GM18502 (cell line): ENCODE results near the gene PPRC1.

Experiments
- ATAC-seq: cut with Tn5 transposase; IDR thresholded peaks from one replicate; pipeline ENCODE4 v1.9.1; 2021; ENCODE audit warnings: mild to moderate bottlenecking; ENCODE audit not compliant: unreplicated experiment, poor library complexity

PPRC1 gene

GRCh38 chr10:102132563-102133372 is at the start of gene PPRC1:
Gene PPRC1 (plus strand): TSS chr10:102133040. CDS start chr10:102133069, 29 bp downstream.
- ATAC-seq, result peak; percentile 93

- no peak for ATAC-seq
These were observed 49.3 kb upstream of the PPRC1 start for GRCh38 chr10:102083541-102083940.

- no peak for ATAC-seq
These were observed 47.5 kb upstream of the PPRC1 start for GRCh38 chr10:102085336-102085735.

GRCh38 chr10:102086196-102086595 is 46.6 kb upstream of the PPRC1 start:
- no peak for ATAC-seq

- ATAC-seq, result no peak
These were observed 42.1 kb upstream of the PPRC1 start for GRCh38 chr10:102090772-102091171.

- ATAC-seq, result no peak
These were observed 36.4 kb upstream of the PPRC1 start for GRCh38 chr10:102096449-102096848.

- no peak for ATAC-seq
These were observed 31.7 kb upstream of the PPRC1 start for GRCh38 chr10:102101152-102101551.

- ATAC-seq, result no peak
These were observed 30.4 kb upstream of the PPRC1 start for GRCh38 chr10:102102421-102102820.

- no peak for ATAC-seq
These were observed 25.8 kb upstream of the PPRC1 start for GRCh38 chr10:102106998-102107397.

GRCh38 chr10:102109166-102110116 is 23.4 kb upstream of the PPRC1 start:
- ATAC-seq, result no peak

- no peak for ATAC-seq
These were observed 21.6 kb upstream of the PPRC1 start for GRCh38 chr10:102111276-102111675.

GRCh38 chr10:102112210-102112817 is 20.5 kb upstream of the PPRC1 start:
- no peak for ATAC-seq

GRCh38 chr10:102113261-102113955 is 19.4 kb upstream of the PPRC1 start:
- no peak for ATAC-seq

- peak; percentile 12 for ATAC-seq
These were observed 18.6 kb upstream of the PPRC1 start for GRCh38 chr10:102113956-102114857.

GRCh38 chr10:102114861-102115618 is 17.8 kb upstream of the PPRC1 start:
- peak; percentile 71 for ATAC-seq

- ATAC-seq, result no peak
These were observed 17.1 kb upstream of the PPRC1 start for GRCh38 chr10:102115775-102116174.

GRCh38 chr10:102116656-102117055 is 16.2 kb upstream of the PPRC1 start:
- ATAC-seq, result no peak

GRCh38 chr10:102117391-102118159 is 15.3 kb upstream of the PPRC1 start:
- ATAC-seq, result no peak
